ENCODE measurements around the gene RGS3.
"Not testable (repeated sequence)": the region's sequence is repeated elsewhere in the genome, so short reads cannot be mapped to it uniquely, and the experiment has no call there.

Gene RGS3

GRCh38 chr9:113486327-113486726 is 22.8 kb downstream of the RGS3 start:
- H3K36me3 ChIP-seq (replicated peaks): no peaks in the 10 kb centered on the region
- no peaks in the 10 kb centered on the region for H3K9me3 ChIP-seq
- no peaks in the 10 kb centered on the region for H3K27me3 ChIP-seq (ENCODE audit: low read depth)
- H3K4me1 ChIP-seq: no peaks in the 10 kb centered on the region
- DNase-seq (ENCODE audit: low spot score in 2 of 2): no peak
- in situ Hi-C loops (cut with MboI; ENCODE audit: low sequenced_read_pairs): no loop called here
- no peak overlapping the region for H3K4me3 ChIP-seq

- DNase-seq (ENCODE audit: low spot score in 2 of 2): no peak
Observed at GRCh38 chr9:113488071-113488470, 24.5 kb downstream of the RGS3 start.

GRCh38 chr9:113488490-113488889 is 25.0 kb downstream of the RGS3 start:
- no peaks in the 10 kb centered on the region; the same call in 1 of the 2 replicates for H3K27me3 ChIP-seq (ENCODE audit: low read depth)
- in situ Hi-C loops (cut with MboI; ENCODE audit: low sequenced_read_pairs): no loop called here
- H3K4me1 ChIP-seq: no peaks in the 10 kb centered on the region
- DNase-seq (ENCODE audit: low spot score in 2 of 2): no peak
- H3K9me3 ChIP-seq: no peaks in the 10 kb centered on the region
- H3K36me3 ChIP-seq (replicated peaks): no peaks in the 10 kb centered on the region
- no peak overlapping the region for H3K4me3 ChIP-seq

More at GRCh38 chr9:113488071-113488470, 24.5 kb downstream of the RGS3 start:
- H3K9me3 ChIP-seq: no peaks in the 10 kb centered on the region
- in situ Hi-C loops (cut with MboI; ENCODE audit: low sequenced_read_pairs): no loop called here
- no peak overlapping the region for H3K4me3 ChIP-seq
- H3K4me1 ChIP-seq: no peaks in the 10 kb centered on the region
- no peaks in the 10 kb centered on the region for H3K27me3 ChIP-seq (ENCODE audit: low read depth)
- H3K36me3 ChIP-seq (replicated peaks): no peaks in the 10 kb centered on the region

GRCh38 chr9:113491147-113491546 is 27.6 kb downstream of the RGS3 start:
- in situ Hi-C loops (cut with MboI; ENCODE audit: low sequenced_read_pairs); H3K9me3 ChIP-seq; H3K36me3 ChIP-seq (replicated peaks); DNase-seq (ENCODE audit: low spot score in 2 of 2); H3K4me3 ChIP-seq; H3K27me3 ChIP-seq (ENCODE audit: low read depth); H3K4me1 ChIP-seq: not testable (repeated sequence)

- in situ Hi-C loops (cut with MboI; ENCODE audit: low sequenced_read_pairs): no loop called here
- no peak for DNase-seq (ENCODE audit: low spot score in 2 of 2)
- H3K27me3 ChIP-seq (ENCODE audit: low read depth): no peaks in the 10 kb centered on the region; the same call in 1 of the 2 replicates
Observed at GRCh38 chr9:113492343-113493202, 29.0 kb downstream of the RGS3 start.

GRCh38 chr9:113493203-113493520 is 29.6 kb downstream of the RGS3 start:
- DNase-seq (ENCODE audit: low spot score in 2 of 2): no peak
- no peaks in the 10 kb centered on the region for H3K4me1 ChIP-seq
- no peaks in the 10 kb centered on the region; the same call in 1 of the 2 replicates for H3K27me3 ChIP-seq (ENCODE audit: low read depth)
- no peaks in the 10 kb centered on the region for H3K9me3 ChIP-seq
- in situ Hi-C loops (cut with MboI; ENCODE audit: low sequenced_read_pairs): no loop called here
- H3K36me3 ChIP-seq (replicated peaks): no peaks in the 10 kb centered on the region
- no peak overlapping the region for H3K4me3 ChIP-seq

More at GRCh38 chr9:113492343-113493202, 29.0 kb downstream of the RGS3 start:
- H3K4me3 ChIP-seq: no peak overlapping the region
- H3K9me3 ChIP-seq: no peaks in the 10 kb centered on the region
- H3K36me3 ChIP-seq (replicated peaks): no peaks in the 10 kb centered on the region
- H3K4me1 ChIP-seq: no peaks in the 10 kb centered on the region

GRCh38 chr9:113495526-113495925 is 32.0 kb downstream of the RGS3 start:
- H3K9me3 ChIP-seq: no peaks in the 10 kb centered on the region
- H3K36me3 ChIP-seq (replicated peaks): no peaks in the 10 kb centered on the region
- H3K27me3 ChIP-seq (ENCODE audit: low read depth): no peaks in the 10 kb centered on the region; the same call in 1 of the 2 replicates
- H3K4me3 ChIP-seq: no peak overlapping the region
- no peaks in the 10 kb centered on the region for H3K4me1 ChIP-seq
- in situ Hi-C loops (cut with MboI; ENCODE audit: low sequenced_read_pairs): no loop called here
- DNase-seq (ENCODE audit: low spot score in 2 of 2): no peak

- Histone ChIP-seq H3K9me3 (no peaks in the 10 kb centered on the region), H3K4me3 (no peak overlapping the region), H3K4me1 (no peaks in the 10 kb centered on the region), H3K36me3 (replicated peaks) (no peaks in the 10 kb centered on the region), H3K27me3 (ENCODE audit: low read depth) (no peaks in the 10 kb centered on the region; the same call in 1 of the 2 replicates)
- DNase-seq (ENCODE audit: low spot score in 2 of 2): no peak
- in situ Hi-C loops (cut with MboI; ENCODE audit: low sequenced_read_pairs): no loop called here
Observed at GRCh38 chr9:113497051-113497450, 33.5 kb downstream of the RGS3 start.

- Histone ChIP-seq H3K4me1 (no peaks in the 10 kb centered on the region), H3K4me3 (no peak overlapping the region), H3K9me3 (no peaks in the 10 kb centered on the region), H3K36me3 (replicated peaks) (no peaks in the 10 kb centered on the region), H3K27me3 (ENCODE audit: low read depth) (no peaks in the 10 kb centered on the region)
- no peak for DNase-seq (ENCODE audit: low spot score in 2 of 2)
- in situ Hi-C loops (cut with MboI; ENCODE audit: low sequenced_read_pairs): no loop called here
Observed at GRCh38 chr9:113499153-113499875, 35.8 kb downstream of the RGS3 start.

GRCh38 chr9:113499876-113500497 is 36.5 kb downstream of the RGS3 start:
- no peaks in the 10 kb centered on the region for H3K4me1 ChIP-seq
- H3K4me3 ChIP-seq: no peak overlapping the region
- H3K36me3 ChIP-seq (replicated peaks): no peaks in the 10 kb centered on the region
- in situ Hi-C loops (cut with MboI; ENCODE audit: low sequenced_read_pairs): no loop called here
- no peaks in the 10 kb centered on the region for H3K9me3 ChIP-seq
- DNase-seq (ENCODE audit: low spot score in 2 of 2): no peak
- no peaks in the 10 kb centered on the region for H3K27me3 ChIP-seq (ENCODE audit: low read depth)

GRCh38 chr9:113501129-113501686 is 37.7 kb downstream of the RGS3 start:
- in situ Hi-C loops (cut with MboI; ENCODE audit: low sequenced_read_pairs): no loop called here
- H3K9me3 ChIP-seq: no peaks in the 10 kb centered on the region
- no peaks in the 10 kb centered on the region for H3K4me1 ChIP-seq
- H3K27me3 ChIP-seq (ENCODE audit: low read depth): no peaks in the 10 kb centered on the region
- H3K4me3 ChIP-seq: no peak overlapping the region
- H3K36me3 ChIP-seq (replicated peaks): no peaks in the 10 kb centered on the region
- DNase-seq (ENCODE audit: low spot score in 2 of 2): no peak

GRCh38 chr9:113501852-113502251 is 38.3 kb downstream of the RGS3 start:
- H3K36me3 ChIP-seq (replicated peaks): no peaks in the 10 kb centered on the region
- no peaks in the 10 kb centered on the region for H3K4me1 ChIP-seq
- in situ Hi-C loops (cut with MboI; ENCODE audit: low sequenced_read_pairs): no loop called here
- no peaks in the 10 kb centered on the region for H3K27me3 ChIP-seq (ENCODE audit: low read depth)
- no peak for DNase-seq (ENCODE audit: low spot score in 2 of 2)
- H3K4me3 ChIP-seq: no peak overlapping the region
- no peaks in the 10 kb centered on the region for H3K9me3 ChIP-seq

GRCh38 chr9:113502427-113503034 is 39.0 kb downstream of the RGS3 start:
- no peak for DNase-seq (ENCODE audit: low spot score in 2 of 2)
- H3K4me3 ChIP-seq: no peak overlapping the region
- no peaks in the 10 kb centered on the region for H3K4me1 ChIP-seq
- in situ Hi-C loops (cut with MboI; ENCODE audit: low sequenced_read_pairs): no loop called here
- no peaks in the 10 kb centered on the region for H3K27me3 ChIP-seq (ENCODE audit: low read depth)
- H3K9me3 ChIP-seq: no peaks in the 10 kb centered on the region
- no peaks in the 10 kb centered on the region for H3K36me3 ChIP-seq (replicated peaks)

Measured in HAP-1 (cell line).